Neural cell (in vitro differentiated cells): ENCODE results near the gene CARHSP1. TPM values are rescaled to one million over a fixed set of nuclear protein-coding genes. Genes with fewer than 3 reads are reported as not detected.

Experiments
- H2AFZ ChIP-seq: fragments of 200-600, 300-800 bp; sonication (generic), shearing (Covaris generic); 2 replicates; pipeline ENCODE4 v1.6.0; 2014; ENCODE audit warnings: low read depth, mild to moderate bottlenecking, antibody characterized with exemption, low read length, moderate library complexity
- H3F3A ChIP-seq: fragments of 200-600 bp; shearing (Covaris generic); 2 replicates; pipeline ENCODE4 v1.6.1; 2016; ENCODE audit warnings: mild to moderate bottlenecking, moderate library complexity, mixed read lengths, antibody characterized with exemption, low read length; ENCODE audit not compliant: insufficient read depth, poor library complexity, severe bottlenecking
- H3K27ac ChIP-seq: fragments of 200-600, 300-800 bp; sonication (generic), shearing (Covaris generic); 2 replicates; pipeline ENCODE4 v1.5.1; 2014; ENCODE audit warnings: mild to moderate bottlenecking, low read length, moderate library complexity
- H3K27me3 ChIP-seq: fragments of 300-800, 200-600 bp; sonication (generic), shearing (Covaris generic); 2 replicates; pipeline ENCODE4 v1.6.0; 2014; ENCODE audit warnings: mild to moderate bottlenecking, low read depth, low read length, moderate library complexity; ENCODE audit not compliant: insufficient read depth
- H3K36me3 ChIP-seq: fragments of 300-800, 200-600 bp; sonication (generic), shearing (Covaris generic); 2 replicates; pipeline ENCODE4 v1.5.1; 2014; ENCODE audit warnings: mild to moderate bottlenecking, antibody characterized with exemption, low read length, moderate library complexity; ENCODE audit not compliant: insufficient read depth
- H3K4me2 ChIP-seq: fragments of 300-800, 200-600 bp; sonication (generic), shearing (Covaris generic); 2 replicates; pipeline ENCODE4 v1.6.0; 2014; ENCODE audit warnings: mild to moderate bottlenecking, low read length
- H3K4me3 ChIP-seq: fragments of 300-800, 200-600 bp; sonication (generic), shearing (Covaris generic); 2 replicates; pipeline ENCODE4 v1.5.1; 2014; ENCODE audit warnings: mild to moderate bottlenecking, low read length, moderate library complexity
- H3K79me2 ChIP-seq: fragments of 200-600 bp; shearing (Covaris generic); replicated peaks from 2 replicates; pipeline ENCODE4 v1.6.0; 2014; ENCODE audit warnings: mild to moderate bottlenecking, low read length, moderate library complexity; ENCODE audit not compliant: insufficient read depth
- H3K9ac ChIP-seq: fragments of 300-800, 200-600 bp; sonication (generic), shearing (Covaris generic); 2 replicates; pipeline ENCODE4 v1.6.1; 2016; ENCODE audit warnings: mild to moderate bottlenecking, low read length, mixed read lengths
- H3K9me2 ChIP-seq: fragments of 200-600 bp; shearing (Covaris generic); 2 replicates; pipeline ENCODE4 v1.6.1; 2016; ENCODE audit warnings: mild to moderate bottlenecking, low read length, mixed read lengths; ENCODE audit not compliant: insufficient read depth
- H3K9me3 ChIP-seq: fragments of 200-600, 300-800 bp; sonication (generic), shearing (Covaris generic); 2 replicates; pipeline ENCODE4 v1.6.1; 2016; ENCODE audit warnings: mild to moderate bottlenecking, mixed run types, low read length, moderate library complexity, mixed read lengths
- H4K20me1 ChIP-seq: fragments of 200-600 bp; shearing (Covaris generic); 2 replicates; pipeline ENCODE4 v1.6.1; 2016; ENCODE audit warnings: mild to moderate bottlenecking, mixed run types; ENCODE audit not compliant: insufficient read depth
- CTCF ChIP-seq: fragments of 450-650 bp; IDR thresholded peaks from 2 replicates; pipeline ENCODE4 v1.5.1; 2014; ENCODE audit warnings: antibody characterized with exemption, mild to moderate bottlenecking, moderate library complexity; ENCODE audit not compliant: poor library complexity, severe bottlenecking
- EP300 ChIP-seq: fragments of 450-650 bp; conservative IDR thresholded peaks from 2 replicates; pipeline ENCODE4 v1.6.1; 2014; ENCODE audit warnings: antibody characterized with exemption, mild to moderate bottlenecking, moderate library complexity; ENCODE audit not compliant: poor library complexity, severe bottlenecking
- EZH2 ChIP-seq: fragments of 200-600, 300-800 bp; shearing (Covaris generic), sonication (generic); IDR thresholded peaks from 2 replicates; pipeline ENCODE4 v1.6.1; 2014; ENCODE audit warnings: antibody characterized with exemption, low read length, borderline replicate concordance, mild to moderate bottlenecking; ENCODE audit not compliant: insufficient read depth, poor library complexity, severe bottlenecking
- MXI1 ChIP-seq: fragments of 450-650 bp; conservative IDR thresholded peaks from 2 replicates; pipeline ENCODE4 v1.6.1; 2014; ENCODE audit warnings: antibody characterized with exemption, mild to moderate bottlenecking; ENCODE audit not compliant: poor library complexity, severe bottlenecking
- POLR2AphosphoS5 ChIP-seq: IDR thresholded peaks from 2 replicates; pipeline ENCODE4 v1.6.1; 2012
- RAD21 ChIP-seq: fragments of 450-650 bp; conservative IDR thresholded peaks from 2 replicates; pipeline ENCODE4 v1.6.1; 2014; ENCODE audit warnings: antibody characterized with exemption, mild to moderate bottlenecking, moderate library complexity
- REST ChIP-seq: IDR thresholded peaks from 2 replicates; pipeline ENCODE4 v1.6.1; 2012; ENCODE audit warnings: borderline replicate concordance
- SMC3 ChIP-seq: fragments of 450-650 bp; conservative IDR thresholded peaks from 2 replicates; pipeline ENCODE4 v1.6.1; 2014; ENCODE audit warnings: antibody characterized with exemption, mild to moderate bottlenecking, moderate library complexity; ENCODE audit not compliant: poor library complexity
- TAF1 ChIP-seq: IDR thresholded peaks from 2 replicates; pipeline ENCODE4 v1.6.1; 2012; ENCODE audit warnings: low read depth
- polyA plus RNA-seq: library from polyadenylated mRNA; depleted of rRNA; stranded (reverse); fragments of >200 nt; gene quantifications from 2 replicates; pipeline ENCODE4 v1.2.3, GENCODE V29; 2014

Gene CARHSP1
- polyA plus RNA-seq, 1 donor from 2014 or later: 102 TPM

DNA sequence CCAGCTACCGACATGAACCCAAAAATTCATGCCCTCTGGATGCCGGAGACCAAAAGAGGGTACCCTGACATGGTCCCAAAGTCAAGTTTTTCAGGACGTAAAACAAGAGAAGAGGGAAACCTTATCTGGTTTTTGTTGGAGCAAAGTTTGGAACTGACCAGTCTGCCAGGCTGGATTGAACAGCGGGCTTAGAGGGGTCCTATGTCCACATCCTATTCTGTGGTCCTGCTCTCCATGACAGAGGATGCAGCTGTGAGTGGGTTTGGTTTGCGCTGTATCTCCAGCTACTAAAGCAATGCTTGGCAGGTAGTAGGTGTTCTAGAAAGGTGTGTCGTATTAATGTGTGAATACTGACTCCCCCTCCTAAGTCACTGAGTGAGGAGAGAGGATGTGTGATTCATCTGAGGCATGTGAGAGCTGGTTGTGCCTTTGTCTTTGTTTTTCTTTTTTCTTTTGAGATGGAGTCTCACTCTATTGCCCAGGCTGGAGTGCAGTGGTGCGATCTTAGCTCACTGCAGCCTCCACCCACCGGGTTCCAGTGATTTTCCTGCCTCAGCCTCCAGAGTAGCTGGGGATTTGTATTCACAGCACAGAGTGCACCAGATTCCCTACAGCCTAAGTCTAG is 40.2 kb downstream of the CARHSP1 start:
- Histone ChIP-seq H3K9me2 (no peaks in the 10 kb centered on the region), H2AFZ (no peak overlapping the region), H3K27me3 (no peaks in the 10 kb centered on the region), H3K9ac (no peak overlapping the region), H3K27ac (no peak overlapping the region), H3K79me2 (no peaks in the 10 kb centered on the region), H3K4me2 (no peak overlapping the region), H4K20me1 (no peaks in the 10 kb centered on the region), H3F3A (no peaks in the 10 kb centered on the region), H3K9me3 (no peaks in the 10 kb centered on the region), H3K36me3 (no peaks in the 10 kb centered on the region), H3K4me3 (no peak overlapping the region)
- TF ChIP-seq TAF1 (no peak), MXI1 (no peak), SMC3 (no peak), RAD21 (no peak), EP300 (no peak), POLR2AphosphoS5 (no peak), EZH2 (no peak), CTCF (no peak), REST (no peak)

DNA sequence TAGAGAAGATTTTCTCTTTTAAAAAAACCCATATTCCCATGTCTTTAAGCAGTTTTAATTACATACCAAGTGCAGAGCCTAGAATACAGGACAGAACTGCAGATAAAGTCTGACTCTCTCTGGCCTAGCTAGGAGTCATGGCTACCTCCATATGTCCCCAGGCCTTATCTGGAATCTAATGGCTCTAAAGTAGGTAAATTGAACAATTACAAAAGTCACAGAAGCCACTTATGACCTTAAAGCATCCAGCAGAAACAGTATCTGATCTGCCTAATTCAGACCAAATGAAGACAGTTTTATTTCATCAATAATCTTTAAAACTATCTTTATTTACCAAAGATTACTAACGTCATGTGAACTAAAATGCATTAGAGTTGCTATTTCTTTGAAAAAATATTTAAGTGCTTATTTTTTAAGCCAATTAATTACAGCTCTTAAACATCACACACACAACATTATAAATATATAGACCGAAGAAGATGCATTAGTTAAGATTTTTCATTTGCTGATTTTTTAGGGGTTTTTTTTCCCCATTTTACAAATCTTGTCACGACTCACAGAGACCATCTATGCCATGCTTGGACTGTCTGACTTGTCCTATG is 42.4 kb downstream of the CARHSP1 start:
- H3K4me3 ChIP-seq: no peak overlapping the region
- H4K20me1 ChIP-seq: no peaks in the 10 kb centered on the region
- no peaks in the 10 kb centered on the region for H3K27me3 ChIP-seq
- H3F3A ChIP-seq: no peaks in the 10 kb centered on the region
- no peak overlapping the region for H3K27ac ChIP-seq
- no peak overlapping the region for H3K9ac ChIP-seq
- TF ChIP-seq RAD21 (no peak), SMC3 (no peak), CTCF (no peak)
- no peaks in the 10 kb centered on the region for H3K9me2 ChIP-seq
- H2AFZ ChIP-seq: no peak overlapping the region
- H3K79me2 ChIP-seq: no peaks in the 10 kb centered on the region
- no peaks in the 10 kb centered on the region for H3K9me3 ChIP-seq
- H3K36me3 ChIP-seq: no peaks in the 10 kb centered on the region
- no peak overlapping the region for H3K4me2 ChIP-seq
